ENCODE results near the gene NFS1.
A peak's percentile ranks its signal among the peaks of the same experiment; 100 is the strongest.

NFS1 gene

GRCh38 chr20:35673884-35674283 lies 25.3 kb downstream of the NFS1 start:
- no peak for DNase-seq (ENCODE audit: low read depth)

GRCh38 chr20:35669681-35670080 lies 29.5 kb downstream of the NFS1 start:
- DNase-seq (ENCODE audit: low read depth) = no peak

GRCh38 chr20:35669221-35669620 lies 29.9 kb downstream of the NFS1 start:
- no peak for DNase-seq (ENCODE audit: low read depth)

- DNase-seq (ENCODE audit: low read depth) = no peak
Measured at GRCh38 chr20:35665949-35666288, 33.2 kb downstream of the NFS1 start.

GRCh38 chr20:35664466-35665206 lies 34.5 kb downstream of the NFS1 start, which contains the start of the genes CPNE1 and RBM12:
Gene CPNE1, minus strand, starts transcription at chr20:35664900. Its CDS starts 31,977 bp downstream, at chr20:35632923.
Gene RBM12, minus strand, starts transcription at chr20:35664900. Its CDS starts 9,578 bp downstream, at chr20:35655322.
- DNase-seq (ENCODE audit: low read depth) = peak; percentile 61

GRCh38 chr20:35663516-35664465 lies 35.4 kb downstream of the NFS1 start:
- DNase-seq (ENCODE audit: low read depth) = no peak

GRCh38 chr20:35662551-35662950 lies 36.6 kb downstream of the NFS1 start:
- no peak for DNase-seq (ENCODE audit: low read depth)

- DNase-seq (ENCODE audit: low read depth) = no peak
Measured at GRCh38 chr20:35661908-35662307, 37.2 kb downstream of the NFS1 start.

- DNase-seq (ENCODE audit: low read depth) = no peak
Measured at GRCh38 chr20:35661053-35661452, 38.1 kb downstream of the NFS1 start.

GRCh38 chr20:35660122-35660937 lies 38.8 kb downstream of the NFS1 start:
- DNase-seq (ENCODE audit: low read depth) = no peak

- no peak for DNase-seq (ENCODE audit: low read depth)
Measured at GRCh38 chr20:35657271-35657670, 41.9 kb downstream of the NFS1 start.

- no peak for DNase-seq (ENCODE audit: low read depth)
Measured at GRCh38 chr20:35654415-35654814, 44.7 kb downstream of the NFS1 start.

- DNase-seq (ENCODE audit: low read depth) = no peak
Measured at GRCh38 chr20:35653893-35654292, 45.3 kb downstream of the NFS1 start.

GRCh38 chr20:35653430-35653734 lies 45.8 kb downstream of the NFS1 start:
- DNase-seq (ENCODE audit: low read depth) = no peak

GRCh38 chr20:35652641-35653429 lies 46.3 kb downstream of the NFS1 start:
- no peak for DNase-seq (ENCODE audit: low read depth)

GRCh38 chr20:35651958-35652357 lies 47.2 kb downstream of the NFS1 start:
- no peak for DNase-seq (ENCODE audit: low read depth)

GRCh38 chr20:35650632-35651031 lies 48.5 kb downstream of the NFS1 start:
- no peak for DNase-seq (ENCODE audit: low read depth)

- no peak for DNase-seq (ENCODE audit: low read depth)
Measured at GRCh38 chr20:35648836-35649235, 50.3 kb downstream of the NFS1 start.

- DNase-seq (ENCODE audit: low read depth) = no peak
Measured at GRCh38 chr20:35644806-35645205, 54.3 kb downstream of the NFS1 start.

GRCh38 chr20:35643045-35643444 lies 56.1 kb downstream of the NFS1 start:
- DNase-seq (ENCODE audit: low read depth) = no peak

GRCh38 chr20:35641743-35642142 lies 57.4 kb downstream of the NFS1 start:
- no peak for DNase-seq (ENCODE audit: low read depth)

- DNase-seq (ENCODE audit: low read depth) = no peak
Measured at GRCh38 chr20:35640724-35641123, 58.4 kb downstream of the NFS1 start.
